IPS DF 19.7 (cell line): ENCODE results near the gene TPBGL.

Experiments
- DNase-seq: peaks from one replicate; pipeline ENCODE4 v3.0.0-alpha.2; 2013; ENCODE audit warnings: low read depth, low spot score

The TPBGL gene

DNA sequence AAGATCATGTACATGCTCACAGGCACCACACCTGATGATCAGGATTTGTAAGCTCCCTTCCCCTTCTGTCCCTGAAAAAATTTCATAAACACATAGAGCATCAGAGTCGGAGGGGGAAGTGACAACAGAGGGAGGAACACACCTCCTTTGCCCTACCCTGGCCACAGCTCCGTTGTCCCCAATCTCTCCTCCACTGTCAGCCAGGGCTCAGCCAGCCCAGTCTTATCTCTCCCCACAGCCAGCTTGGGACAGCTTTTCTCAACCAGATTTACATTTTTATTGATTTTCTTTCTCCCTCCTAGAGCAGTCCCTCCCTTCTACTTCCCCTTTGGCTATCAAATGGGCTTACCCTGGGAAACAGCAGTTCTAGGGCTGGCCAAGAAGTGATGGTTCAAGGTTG lies 32.1 kb upstream of the TPBGL start:
- DNase-seq, result no peak

DNA sequence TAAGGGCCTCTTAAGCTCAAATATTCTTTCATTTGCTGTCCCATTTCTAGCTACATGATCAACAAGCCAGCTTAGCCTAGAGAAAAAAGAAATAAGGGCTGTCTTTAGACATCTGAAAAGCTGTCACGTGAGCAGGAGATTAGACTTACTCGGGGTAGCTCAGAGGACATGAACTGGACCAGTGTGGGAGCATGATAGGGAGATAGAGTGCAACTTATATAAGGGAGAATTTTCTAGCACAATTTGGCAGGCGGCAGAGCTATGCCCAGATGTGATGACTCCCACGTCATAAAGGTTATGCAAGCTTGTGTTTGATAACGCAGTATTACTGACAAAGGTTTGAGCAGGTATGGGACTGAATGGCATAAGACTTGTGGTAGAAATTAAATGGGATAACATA lies 28.2 kb upstream of the TPBGL start:
- DNase-seq, result no peak

DNA sequence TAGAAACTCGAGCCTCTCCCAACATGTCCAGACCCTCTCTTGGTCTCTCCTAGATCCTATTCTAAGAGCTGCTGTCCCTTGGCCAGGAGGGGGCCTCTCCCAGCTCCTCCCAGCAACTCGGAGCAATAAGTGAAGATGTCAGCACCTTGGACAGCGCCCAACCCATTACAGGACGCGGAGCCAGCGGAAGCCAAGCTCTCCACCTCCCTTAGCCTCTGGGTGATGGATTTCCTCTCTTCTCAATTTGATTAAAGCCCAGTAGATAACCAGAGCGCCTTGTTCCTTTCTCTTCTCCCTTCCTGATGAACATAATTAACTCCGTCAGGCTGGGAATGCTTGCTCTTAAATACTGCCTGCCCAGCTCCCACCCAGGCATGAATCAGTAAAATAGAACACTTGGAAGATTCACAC lies 26.2 kb upstream of the TPBGL start:
- DNase-seq, result peak; percentile 60

DNA sequence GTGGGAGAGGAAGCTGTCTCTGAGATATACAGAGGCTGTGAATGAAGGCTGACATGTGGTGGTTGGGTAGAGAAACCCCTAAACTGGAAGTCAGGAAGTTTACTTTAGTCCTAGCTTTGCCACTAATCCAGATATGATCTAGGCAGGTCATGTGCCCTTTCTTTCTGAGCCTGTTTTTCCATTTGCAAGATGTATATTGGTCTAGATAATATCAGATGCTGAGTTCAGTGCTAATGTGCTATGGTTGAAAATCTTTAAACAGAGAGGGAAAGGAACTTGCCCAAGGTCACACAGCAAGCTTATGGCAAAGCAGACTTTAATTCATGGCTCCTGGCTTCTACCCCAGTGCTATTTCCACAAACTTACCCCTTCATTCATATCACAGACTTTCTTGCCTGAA lies 25.7 kb upstream of the TPBGL start:
- no peak for DNase-seq

GRCh38 chr11:75219869-75220268 lies 20.7 kb upstream of the TPBGL start:
- DNase-seq, result no peak

DNA sequence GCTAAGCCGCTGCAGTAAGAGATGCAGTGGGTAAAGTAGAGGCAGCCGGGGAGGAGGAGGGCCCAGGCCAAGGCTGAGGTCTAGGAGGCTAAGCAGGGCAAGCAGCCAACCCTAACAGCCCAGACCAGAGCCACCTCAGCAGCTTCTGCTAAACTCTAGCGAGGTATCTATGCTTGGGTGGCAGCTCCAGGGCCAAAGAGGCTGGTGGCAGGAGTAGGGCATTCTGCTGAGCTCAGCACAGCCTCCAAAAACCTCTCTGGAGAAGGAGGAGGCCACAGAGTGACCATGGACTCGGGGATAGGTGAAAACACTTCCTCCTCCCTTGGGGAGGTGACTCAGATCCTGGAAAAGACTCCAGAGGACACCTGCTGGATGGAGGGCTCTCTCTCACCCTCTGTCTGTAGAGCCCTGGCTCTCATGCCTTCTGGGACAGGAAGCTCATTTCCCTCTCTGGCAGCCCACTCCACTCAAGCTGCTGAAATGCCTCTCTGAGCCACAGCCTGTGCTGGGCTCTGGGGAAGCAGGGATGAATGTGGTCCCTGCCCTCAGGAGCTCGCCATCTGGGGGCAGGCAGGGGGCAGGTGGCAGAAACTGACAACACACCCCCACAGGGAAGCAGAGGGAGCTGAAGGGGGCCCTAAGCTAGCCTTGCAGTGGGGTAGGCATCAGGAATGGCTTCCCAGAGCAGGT lies 16.5 kb upstream of the TPBGL start:
- DNase-seq, result no peak

- DNase-seq, result no peak
These were observed 14.8 kb upstream of the TPBGL start for GRCh38 chr11:75225794-75226193.

GRCh38 chr11:75229466-75229865 lies 11.1 kb upstream of the TPBGL start:
- DNase-seq, result no peak

- no peak for DNase-seq
These were observed 10.0 kb upstream of the TPBGL start for GRCh38 chr11:75230621-75231020.

DNA sequence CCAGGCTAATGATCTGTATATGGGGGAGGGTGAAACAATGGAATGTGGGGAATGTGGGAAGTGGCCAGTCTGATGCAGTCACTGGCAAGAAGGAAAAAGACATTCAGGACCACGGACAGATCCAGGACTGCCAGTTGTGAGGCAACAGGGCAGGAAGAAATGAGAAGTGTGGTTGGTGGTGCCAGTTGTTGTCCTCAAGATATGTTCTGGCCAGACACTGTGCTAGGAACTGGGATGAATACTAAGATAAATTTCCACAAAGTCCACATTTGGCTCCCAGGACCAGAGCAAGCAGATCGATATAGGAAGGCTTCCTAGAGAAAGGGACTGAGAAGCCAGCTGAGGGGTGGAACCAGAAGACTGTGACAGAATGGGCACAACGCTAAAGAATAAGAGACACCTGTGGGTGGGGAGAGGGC lies 6.8 kb upstream of the TPBGL start:
- DNase-seq, result no peak

DNA sequence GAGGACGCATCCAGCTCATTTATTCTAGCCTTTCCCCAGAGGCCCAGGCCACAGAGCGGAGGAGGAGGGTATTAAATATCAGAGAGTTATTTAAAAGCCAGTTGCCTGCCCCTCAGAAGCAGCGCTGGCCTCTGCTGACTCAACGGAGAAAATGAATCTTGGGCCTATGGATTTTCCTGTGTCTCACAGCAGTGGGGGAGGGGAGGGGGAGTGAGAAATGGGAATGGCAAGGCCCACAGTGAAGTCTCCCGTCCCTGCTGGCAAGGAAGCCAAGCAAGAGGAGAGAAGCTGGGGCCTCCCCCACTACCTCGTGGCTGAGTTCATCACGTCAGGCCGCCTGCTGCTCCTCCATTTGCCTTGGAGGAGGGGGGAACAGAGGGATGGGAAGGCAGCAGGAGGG lies 4.5 kb upstream of the TPBGL start:
- DNase-seq, result no peak

GRCh38 chr11:75237050-75237449 lies 3.5 kb upstream of the TPBGL start:
- DNase-seq, result no peak

- DNase-seq, result no peak
These were observed 1.8 kb upstream of the TPBGL start for GRCh38 chr11:75238595-75239440.

GRCh38 chr11:75239531-75240290 lies 863 bp upstream of the TPBGL start:
- DNase-seq, result no peak

DNA sequence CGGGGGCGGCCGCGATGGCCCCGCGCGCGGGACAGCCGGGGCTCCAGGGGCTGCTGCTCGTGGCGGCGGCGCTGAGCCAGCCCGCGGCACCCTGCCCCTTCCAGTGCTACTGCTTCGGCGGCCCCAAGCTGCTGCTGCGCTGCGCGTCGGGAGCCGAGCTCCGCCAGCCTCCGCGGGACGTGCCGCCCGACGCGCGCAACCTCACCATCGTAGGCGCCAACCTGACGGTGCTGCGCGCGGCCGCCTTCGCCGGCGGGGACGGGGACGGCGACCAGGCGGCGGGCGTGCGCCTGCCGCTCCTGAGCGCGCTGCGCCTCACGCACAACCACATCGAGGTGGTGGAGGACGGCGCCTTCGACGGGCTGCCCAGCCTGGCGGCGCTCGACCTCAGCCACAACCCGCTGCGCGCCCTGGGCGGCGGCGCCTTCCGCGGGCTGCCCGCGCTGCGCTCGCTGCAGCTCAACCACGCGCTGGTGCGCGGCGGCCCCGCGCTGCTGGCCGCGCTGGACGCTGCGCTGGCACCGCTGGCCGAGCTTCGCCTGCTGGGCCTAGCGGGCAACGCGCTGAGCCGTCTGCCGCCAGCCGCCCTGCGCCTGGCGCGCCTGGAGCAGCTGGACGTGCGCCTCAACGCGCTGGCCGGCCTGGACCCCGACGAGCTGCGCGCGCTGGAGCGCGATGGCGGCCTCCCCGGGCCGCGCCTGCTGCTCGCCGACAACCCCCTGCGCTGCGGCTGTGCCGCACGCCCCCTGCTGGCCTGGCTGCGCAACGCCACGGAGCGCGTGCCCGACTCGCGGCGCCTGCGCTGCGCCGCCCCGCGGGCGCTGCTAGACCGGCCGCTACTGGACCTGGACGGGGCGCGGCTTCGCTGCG lies 697 bp downstream of the TPBGL start:
- DNase-seq, result no peak

- no peak for DNase-seq
These were observed 1.5 kb downstream of the TPBGL start for GRCh38 chr11:75241906-75242644.

GRCh38 chr11:75242722-75243600 lies 2.4 kb downstream of the TPBGL start:
- no peak for DNase-seq

GRCh38 chr11:75244052-75244814 lies 3.7 kb downstream of the TPBGL start:
- no peak for DNase-seq
